ENCODE results near the gene PSMF1.

- TF ChIP-seq POLR2A (IDR thresholded peaks at IDR 0.05) (no peak), CTCF (IDR thresholded peaks at IDR 0.05) (no peak)
These were observed 12.4 kb downstream of the PSMF1 start for GRCh38 chr20:1130847-1131246.
